Esophagus squamous epithelium (tissue), 5 donors: ENCODE measurements around the gene LENEP. TPM values are rescaled to one million over a fixed set of nuclear protein-coding genes. Genes with fewer than 3 reads are reported as not detected.

Experiments used
- DNase-seq: peaks from one replicate; lab custom pipeline; 2025; lab: John Stamatoyannopoulos, UW
- H3K27ac ChIP-seq, 4 donors: fragments of 200-600 bp; sonication (generic); one replicate each; pipeline ENCODE4 v1.5.1; 2016 to 2019; ENCODE audit warnings: mild to moderate bottlenecking in 1 of 4
- H3K27me3 ChIP-seq, 4 donors: fragments of 200-600 bp; sonication (generic); 1 replicate in 3 of 4; 2 replicates in 1 of 4; pipeline versions ENCODE4 v1.5.1 to v1.6.0; 2017 to 2021; ENCODE audit warnings: antibody characterized with exemption in 1 of 4
- H3K36me3 ChIP-seq, 3 donors: fragments of 200-600 bp; sonication (generic); one replicate each; pipeline ENCODE4 v1.5.1; 2016 to 2019
- H3K4me1 ChIP-seq, 3 donors: fragments of 200-600 bp; sonication (generic); one replicate each; pipeline ENCODE4 v1.5.1; 2017 to 2019
- H3K4me3 ChIP-seq, 4 donors: fragments of 200-600 bp; sonication (generic); 1 replicate in 3 of 4; 2 replicates in 1 of 4; pipeline ENCODE4 v1.5.1; 2016 to 2019; ENCODE audit warnings: mild to moderate bottlenecking in 2 of 4, moderate library complexity in 1 of 4
- H3K9me3 ChIP-seq, 3 donors: fragments of 200-600 bp; sonication (generic); one replicate each; pipeline ENCODE4 v1.5.1; 2016 to 2019
- POLR2A ChIP-seq, 4 donors: fragments of 450-650 bp; IDR thresholded peaks; one replicate each; pipeline ENCODE4 v1.6.1; 2017; ENCODE audit warnings: antibody characterized with exemption in 4 of 4, mild to moderate bottlenecking in 4 of 4, moderate library complexity in 3 of 4
- WGBS, 2 donors: methylation state at CpG; one replicate each; pipeline ENCODE4 v1.1.5; 2018; 5-methylcytosine and 5-hydroxymethylcytosine counted together
- intact Hi-C: fragments of 100-400 bp; cut with DNase I; formaldehyde crosslinking; loops from one replicate; pipeline ENCODE4 v1.15.0; 2022
- total RNA-seq, 4 donors: library from RNA; depleted of rRNA; stranded (reverse); fragments of >200 nt; gene quantifications; one replicate each; pipeline ENCODE4 v1.1.0, GENCODE V29; 2016
- TF ChIP-seq, protein P1 (sequence below), 6 experiments: fragments of 450-650 bp in 4 of 6; fragments of 200-600 bp in 2 of 6; sonication (generic) in 2 of 6; IDR thresholded peaks; one replicate each; pipeline ENCODE4 v1.5.1; 2016 to 2019; ENCODE audit warnings: antibody characterized with exemption in 6 of 6, mild to moderate bottlenecking in 4 of 6, moderate library complexity in 4 of 6
- donor health status: DM: yes; HTN: yes; CAD: no.

Gene LENEP
- total RNA-seq, 4 donors from 2014 or later, result not detected

DNA sequence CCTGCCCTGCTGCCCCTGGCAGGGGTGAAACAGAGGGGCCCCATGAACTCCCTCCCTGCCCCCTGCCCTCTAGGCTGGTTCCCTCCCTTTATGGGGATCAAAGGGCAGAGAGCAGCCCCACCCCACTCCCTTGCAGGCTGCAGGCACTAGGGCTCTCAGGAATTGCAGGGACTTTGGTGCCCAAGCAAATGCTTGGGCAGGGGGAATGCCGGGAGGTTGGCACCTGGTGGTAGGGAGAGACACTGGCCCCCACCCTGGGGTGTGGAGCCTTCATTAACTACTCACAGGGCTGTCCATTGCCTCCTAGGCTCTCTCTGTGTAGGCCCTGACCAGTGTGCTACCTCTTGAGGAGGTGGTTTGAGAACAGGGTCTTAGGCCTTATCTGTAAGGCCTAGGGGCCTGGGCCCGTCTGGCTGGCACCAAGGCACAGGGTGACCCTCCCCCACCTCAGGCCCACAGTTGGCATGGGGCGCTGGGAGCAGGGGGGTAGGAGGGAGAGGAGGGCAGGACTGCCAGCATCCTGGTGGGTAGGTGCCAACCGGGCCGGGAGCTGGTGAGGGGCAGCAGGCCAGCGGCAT, 14.0 kb downstream of the LENEP start:
- no peak for DNase-seq
- no peak for TF ChIP-seq POLR2A (IDR thresholded peaks at IDR 0.05)
- TF ChIP-seq, protein P1, sequence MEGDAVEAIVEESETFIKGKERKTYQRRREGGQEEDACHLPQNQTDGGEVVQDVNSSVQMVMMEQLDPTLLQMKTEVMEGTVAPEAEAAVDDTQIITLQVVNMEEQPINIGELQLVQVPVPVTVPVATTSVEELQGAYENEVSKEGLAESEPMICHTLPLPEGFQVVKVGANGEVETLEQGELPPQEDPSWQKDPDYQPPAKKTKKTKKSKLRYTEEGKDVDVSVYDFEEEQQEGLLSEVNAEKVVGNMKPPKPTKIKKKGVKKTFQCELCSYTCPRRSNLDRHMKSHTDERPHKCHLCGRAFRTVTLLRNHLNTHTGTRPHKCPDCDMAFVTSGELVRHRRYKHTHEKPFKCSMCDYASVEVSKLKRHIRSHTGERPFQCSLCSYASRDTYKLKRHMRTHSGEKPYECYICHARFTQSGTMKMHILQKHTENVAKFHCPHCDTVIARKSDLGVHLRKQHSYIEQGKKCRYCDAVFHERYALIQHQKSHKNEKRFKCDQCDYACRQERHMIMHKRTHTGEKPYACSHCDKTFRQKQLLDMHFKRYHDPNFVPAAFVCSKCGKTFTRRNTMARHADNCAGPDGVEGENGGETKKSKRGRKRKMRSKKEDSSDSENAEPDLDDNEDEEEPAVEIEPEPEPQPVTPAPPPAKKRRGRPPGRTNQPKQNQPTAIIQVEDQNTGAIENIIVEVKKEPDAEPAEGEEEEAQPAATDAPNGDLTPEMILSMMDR (IDR thresholded peaks at IDR 0.05), result no peak
- WGBS, 2 donors, result 30 to 70% methylated on average over 2 of the region's 6 CpGs

DNA sequence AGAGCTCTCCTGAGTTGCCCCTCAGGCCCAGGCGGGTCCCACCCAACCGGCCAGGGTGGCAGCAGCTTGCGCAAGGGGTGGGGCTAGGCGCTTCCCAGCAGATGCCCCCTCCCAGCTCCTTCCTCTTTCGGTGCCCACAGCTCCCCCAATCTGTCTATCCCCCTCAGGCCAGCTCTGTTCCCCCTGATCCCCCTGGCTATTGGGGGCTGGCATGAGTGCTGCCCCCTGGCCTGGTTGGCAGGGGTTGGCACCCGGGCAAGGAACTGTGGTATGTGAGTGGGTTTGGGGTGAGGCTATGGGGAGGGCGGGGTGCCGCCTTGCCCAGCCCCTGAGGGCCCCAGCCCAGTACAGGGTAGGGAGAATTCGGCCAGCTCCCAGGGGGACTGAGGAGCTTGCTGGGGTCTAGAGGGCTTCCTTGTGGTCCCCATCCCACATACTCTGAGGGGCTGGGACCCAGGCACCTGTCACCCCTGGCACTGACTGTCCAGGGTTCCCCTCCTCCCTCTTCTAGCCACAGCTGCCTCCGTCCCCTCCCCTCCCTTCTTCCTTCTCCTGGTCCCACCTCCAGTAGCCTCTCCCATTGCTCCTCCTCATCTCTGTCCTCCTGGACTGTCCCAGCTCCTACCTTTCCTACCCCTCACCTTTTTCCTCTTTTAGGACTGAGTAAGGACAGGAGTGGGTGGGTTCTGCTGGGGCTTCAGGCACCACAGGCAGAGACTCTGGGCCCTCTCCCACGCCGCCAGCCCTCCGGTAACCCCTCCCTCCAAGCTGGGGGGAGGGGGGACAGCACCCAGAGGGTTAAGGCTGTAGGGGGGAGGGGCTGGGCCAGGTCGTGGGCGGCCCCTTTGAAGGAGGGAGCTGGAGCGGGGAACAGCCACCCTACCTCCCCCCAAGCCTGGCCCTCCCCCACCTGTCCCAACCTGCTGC, 14.9 kb downstream of the LENEP start:
- Histone ChIP-seq H3K27ac (peak overlapping the region; percentile 97 to 99 (median 98)), H3K9me3 (no peaks in the 10 kb centered on the region), H3K4me3 (peak overlapping the region; percentile 50 to 96 (median 64)), H3K36me3 (peaks cover 0 to 23% (median 5%) of the 10 kb centered on the region in 3 donors), H3K27me3 (no peaks in the 10 kb centered on the region), H3K4me1 (peaks cover 70 to 98% (median 81%) of the 10 kb centered on the region in 3 donors)
- intact Hi-C loops, result no loop called here
- TF ChIP-seq, protein P1 (IDR thresholded peaks at IDR 0.05), result no peak
- peak in 1 of 4 donors; percentile 29 for TF ChIP-seq POLR2A (IDR thresholded peaks at IDR 0.05)
- DNase-seq, result no peak
- WGBS, 2 donors, result 20 to 25% methylated on average over 3 to 10 of the region's 16 CpGs

More for the DNA sequence above, 14.0 kb downstream of the LENEP start:
- peak overlapping the region; percentile 97 to 99 (median 98) for H3K27ac ChIP-seq
- intact Hi-C loops, result no loop called here
- H3K27me3 ChIP-seq, result no peaks in the 10 kb centered on the region
- peaks cover 60 to 88% (median 72%) of the 10 kb centered on the region in 3 donors for H3K4me1 ChIP-seq
- H3K9me3 ChIP-seq, result no peaks in the 10 kb centered on the region
- H3K36me3 ChIP-seq, result peaks cover 0 to 19% (median 5%) of the 10 kb centered on the region in 3 donors
- peak overlapping the region; percentile 50 to 96 (median 64) for H3K4me3 ChIP-seq

DNA sequence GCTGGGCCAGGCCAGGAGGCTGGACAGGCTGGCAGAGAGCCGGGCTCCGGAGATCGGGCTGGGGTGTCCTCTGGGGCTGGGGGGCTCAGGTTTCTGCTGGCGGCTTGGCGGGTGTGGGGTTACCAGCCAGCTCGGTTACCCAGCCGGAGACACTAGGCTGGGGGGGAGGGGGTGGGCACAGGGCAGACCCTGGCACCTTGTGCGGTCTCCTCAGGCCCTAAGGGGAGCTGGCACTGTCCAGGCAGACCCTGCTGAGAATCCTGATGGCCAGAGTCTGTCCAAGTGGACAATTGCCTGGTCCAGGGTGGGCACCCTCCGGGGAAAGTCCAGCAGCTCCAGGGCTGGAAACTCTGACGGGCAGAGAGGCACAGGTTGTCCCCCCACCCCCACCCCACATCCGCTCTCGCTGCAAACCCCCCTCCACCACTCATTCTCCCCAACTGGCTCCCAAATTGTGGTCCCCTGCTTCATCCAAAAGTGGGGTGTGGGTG, 15.9 kb downstream of the LENEP start:
- intact Hi-C loops, result no loop called here
- Histone ChIP-seq H3K27me3 (no peaks in the 10 kb centered on the region), H3K36me3 (peaks cover 2 to 33% (median 10%) of the 10 kb centered on the region in 3 donors), H3K4me1 (peaks cover 77 to 100% (median 84%) of the 10 kb centered on the region in 3 donors), H3K4me3 (peak overlapping the region; percentile 50 to 96 (median 64)), H3K27ac (peak overlapping the region; percentile 97 to 99 (median 98)), H3K9me3 (no peaks in the 10 kb centered on the region)
- DNase-seq, result no peak
- TF ChIP-seq POLR2A (IDR thresholded peaks at IDR 0.05), result no peak
- TF ChIP-seq, protein P1 (IDR thresholded peaks at IDR 0.05), result no peak
- WGBS, 2 donors, result 59% methylated on average over 5 of the region's 12 CpGs; no CpG with 5 or more reads in 1 of the 2 donors

DNA sequence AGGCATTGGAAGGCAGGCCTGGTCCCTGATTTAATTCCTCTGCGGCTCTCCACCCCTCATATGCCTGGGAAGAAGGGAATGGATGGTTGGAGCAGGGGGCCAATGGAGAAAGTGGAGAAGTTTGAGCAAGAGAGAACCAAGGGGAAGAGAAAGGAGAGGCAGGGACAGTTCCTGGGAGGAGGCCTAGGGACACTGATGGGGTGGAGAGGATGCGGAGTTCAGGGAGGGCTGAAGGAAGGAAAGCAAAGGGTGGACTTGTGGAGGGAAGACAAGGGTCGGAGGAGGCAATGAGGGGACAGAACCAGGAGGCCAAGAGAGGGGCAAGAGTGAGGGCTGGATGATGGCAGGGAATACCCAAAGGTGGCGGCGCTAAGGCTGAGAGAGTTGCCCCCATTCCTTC, 16.4 kb downstream of the LENEP start:
- TF ChIP-seq, protein P1 (IDR thresholded peaks at IDR 0.05), result no peak
- no peak for TF ChIP-seq POLR2A (IDR thresholded peaks at IDR 0.05)
- no peak for DNase-seq
- intact Hi-C loops, result no loop called here
- Histone ChIP-seq H3K4me1 (peaks cover 77 to 100% (median 84%) of the 10 kb centered on the region in 3 donors), H3K27ac (peak overlapping the region; percentile 97 to 99 (median 98)), H3K36me3 (peaks cover 7 to 38% (median 15%) of the 10 kb centered on the region in 3 donors), H3K27me3 (no peaks in the 10 kb centered on the region), H3K4me3 (peak overlapping the region; percentile 50 to 96 (median 64)), H3K9me3 (no peaks in the 10 kb centered on the region)
- 70 to 76% methylated on average over 4 to 5 of the region's 5 CpGs for WGBS, 2 donors
